Measurements from ENCODE around the gene FDXACB1. TPM values are rescaled to one million over a fixed set of nuclear protein-coding genes. Genes with fewer than 3 reads are reported as not detected.
"Not testable (repeated sequence)": the region's sequence is repeated elsewhere in the genome, so short reads cannot be mapped to it uniquely, and the experiment has no call there.

FDXACB1 gene
- total and polyA plus RNA-seq, 4 donors, result 0.95 to 1.9 (median 1.2) TPM

DNA sequence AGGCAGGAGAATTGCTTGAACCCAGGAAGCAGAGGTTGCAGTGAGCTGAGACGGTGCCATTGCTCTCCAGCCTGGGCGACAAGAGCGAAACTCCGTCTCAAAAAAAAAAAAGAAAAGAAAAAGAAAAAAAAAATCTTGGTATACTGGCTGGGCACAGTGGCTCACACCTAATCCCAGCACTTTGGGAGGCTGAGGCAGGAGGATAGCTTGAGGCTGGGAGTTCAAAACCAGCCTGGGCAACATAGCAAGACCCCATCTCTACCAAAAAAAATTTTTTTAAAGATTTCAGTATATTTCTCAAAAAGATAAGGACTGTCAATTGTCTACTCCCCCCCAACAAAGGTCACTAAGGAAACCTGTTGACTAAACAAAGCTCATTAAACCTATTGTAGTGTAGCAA is 6.1 kb upstream of the FDXACB1 start:
- H3K4me1 ChIP-seq (ENCODE audit: control insufficient read depth in 1 of 2, insufficient read depth in 2 of 2, low read length in 2 of 2); intact Hi-C loops (cut with DNase I); H3K27ac ChIP-seq (ENCODE audit: low read depth in 1 of 2, low read length in 2 of 2); H3K9me3 ChIP-seq (ENCODE audit: control insufficient read depth, low read length); ATAC-seq (ENCODE audit: low FRiP score); DNase-seq; H3K36me3 ChIP-seq (ENCODE audit: control insufficient read depth in 1 of 2, insufficient read depth in 2 of 2, low read length in 1 of 2); H3K4me3 ChIP-seq (ENCODE audit: low read length in 2 of 2); H3K27me3 ChIP-seq (ENCODE audit: control insufficient read depth in 1 of 2, insufficient read depth in 2 of 2, low read length in 1 of 2): not testable (repeated sequence)
- 67 to 94% methylated on average over 4 of the region's 4 CpGs for WGBS, 2 donors

DNA sequence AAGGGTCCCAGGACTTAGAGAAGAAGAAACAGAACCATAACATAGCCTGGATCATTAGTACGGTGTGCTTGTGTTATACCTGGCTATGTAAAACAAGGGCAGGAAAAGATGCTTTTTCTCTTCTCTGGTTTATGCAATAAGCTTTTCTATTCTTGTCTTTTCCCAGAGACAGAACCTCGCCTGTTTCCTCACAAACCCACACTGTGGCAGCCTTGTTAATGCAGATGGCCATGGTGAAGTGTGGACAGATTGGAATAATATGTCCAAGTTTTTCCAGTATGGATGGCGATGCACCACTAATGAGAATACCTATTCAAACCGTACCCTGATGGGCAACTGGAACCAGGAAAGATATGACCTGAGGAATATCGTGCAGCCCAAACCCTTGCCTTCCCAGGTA is 3.2 kb upstream of the FDXACB1 start:
- 85% methylated on average over 5 of the region's 5 CpGs for WGBS, 2 donors
- intact Hi-C loops (cut with DNase I), result no loop called here
- no peaks in the 10 kb centered on the region for H3K27me3 ChIP-seq (ENCODE audit: control insufficient read depth in 1 of 2, insufficient read depth in 2 of 2, low read length in 1 of 2)
- ATAC-seq (ENCODE audit: low FRiP score) (no peak), DNase-seq (no peak)
- no peaks in the 10 kb centered on the region for H3K36me3 ChIP-seq (ENCODE audit: control insufficient read depth in 1 of 2, insufficient read depth in 2 of 2, low read length in 1 of 2)
- no peaks in the 10 kb centered on the region for H3K9me3 ChIP-seq (ENCODE audit: control insufficient read depth, low read length)
- no peak overlapping the region for H3K4me3 ChIP-seq (ENCODE audit: low read length in 2 of 2)
- no peak overlapping the region for H3K27ac ChIP-seq (ENCODE audit: low read depth in 1 of 2, low read length in 2 of 2)
- peaks cover 0 to 5% of the 10 kb centered on the region in 2 donors for H3K4me1 ChIP-seq (ENCODE audit: control insufficient read depth in 1 of 2, insufficient read depth in 2 of 2, low read length in 2 of 2)

DNA sequence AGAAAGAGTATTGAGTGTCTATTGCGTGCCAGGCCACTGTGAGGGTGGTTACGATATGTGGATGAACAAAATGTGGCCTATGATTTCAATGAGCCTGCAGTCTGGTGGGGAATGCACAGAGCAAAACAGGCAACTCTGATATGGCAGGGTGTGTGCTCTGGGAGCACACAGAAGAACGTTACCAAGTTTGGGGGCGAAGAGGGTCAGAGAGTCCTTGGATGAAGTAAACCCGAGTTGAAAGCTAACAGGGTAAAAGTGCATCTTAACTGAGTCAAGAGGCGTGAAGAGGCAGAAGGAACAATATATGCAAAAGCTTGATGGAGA is 634 bp upstream of the FDXACB1 start:
- ATAC-seq (ENCODE audit: low FRiP score) (no peak), DNase-seq (no peak)

DNA sequence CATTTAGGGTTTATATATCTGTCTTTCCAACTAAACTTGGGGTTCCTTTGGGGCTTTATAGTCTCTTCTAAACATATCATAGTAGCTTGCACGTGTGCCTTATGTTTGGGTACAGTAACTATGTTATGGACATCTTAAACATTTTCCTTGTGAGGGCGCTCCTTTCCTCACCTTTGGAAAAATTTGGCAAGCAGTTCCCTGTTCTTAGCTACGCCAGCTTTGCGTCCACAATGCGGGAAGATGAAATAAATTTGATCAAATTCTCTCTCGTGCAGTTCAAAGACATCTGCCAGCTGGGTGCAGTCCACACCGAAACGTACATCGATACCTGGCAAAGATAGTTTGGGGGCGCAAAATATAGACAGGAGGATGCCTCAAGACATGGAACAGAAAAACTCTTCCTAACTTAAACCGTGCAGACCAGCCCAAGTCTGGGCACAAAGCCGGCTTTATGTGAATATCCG is 548 bp downstream of the FDXACB1 start:
- Histone ChIP-seq H3K4me1 (ENCODE audit: control insufficient read depth in 1 of 2, insufficient read depth in 2 of 2, low read length in 2 of 2) (peaks cover 0 to 5% of the 10 kb centered on the region in 2 donors), H3K4me3 (ENCODE audit: low read length in 2 of 2) (peak overlapping the region; percentile 49 to 67), H3K9me3 (ENCODE audit: control insufficient read depth, low read length) (no peaks in the 10 kb centered on the region), H3K27me3 (ENCODE audit: control insufficient read depth in 1 of 2, insufficient read depth in 2 of 2, low read length in 1 of 2) (no peaks in the 10 kb centered on the region), H3K27ac (ENCODE audit: low read depth in 1 of 2, low read length in 2 of 2) (peak overlapping the region in 1 of 2 donors; percentile 31), H3K36me3 (ENCODE audit: control insufficient read depth in 1 of 2, insufficient read depth in 2 of 2, low read length in 1 of 2) (no peaks in the 10 kb centered on the region)
- ATAC-seq (ENCODE audit: low FRiP score) (no peak), DNase-seq (no peak)
- intact Hi-C loops (cut with DNase I), result loop anchor here (2.0 to 10.0 kb wide), 4 partner anchors 34 to 196 kb away; partner anchors contain the start of genes NKAPD1 (in 2 of the 2), PIH1D2 (in 2 of the 2) and HSPB2 (in 1 of the 2)
- 0% methylated on average over 13 of the region's 13 CpGs for WGBS, 2 donors

More for the DNA sequence above, 634 bp upstream of the FDXACB1 start:
- 40 to 42% methylated on average over 6 of the region's 6 CpGs for WGBS, 2 donors
- peak overlapping the region; percentile 31 to 81 for H3K27ac ChIP-seq (ENCODE audit: low read depth in 1 of 2, low read length in 2 of 2)
- intact Hi-C loops (cut with DNase I), result loop anchor here (1.0 to 10.0 kb wide), 7 partner anchors 32 to 195 kb away; partner anchors contain the start of genes NKAPD1 (in 2 of the 2), PIH1D2 (in 2 of the 2), CRYAB (in 1 of the 2) and HSPB2 (in 1 of the 2)
- H3K9me3 ChIP-seq (ENCODE audit: control insufficient read depth, low read length), result no peaks in the 10 kb centered on the region
- peaks cover 0 to 5% of the 10 kb centered on the region in 2 donors for H3K4me1 ChIP-seq (ENCODE audit: control insufficient read depth in 1 of 2, insufficient read depth in 2 of 2, low read length in 2 of 2)
- H3K4me3 ChIP-seq (ENCODE audit: low read length in 2 of 2), result peak overlapping the region; percentile 0 to 42
- no peaks in the 10 kb centered on the region for H3K27me3 ChIP-seq (ENCODE audit: control insufficient read depth in 1 of 2, insufficient read depth in 2 of 2, low read length in 1 of 2)
- no peaks in the 10 kb centered on the region for H3K36me3 ChIP-seq (ENCODE audit: control insufficient read depth in 1 of 2, insufficient read depth in 2 of 2, low read length in 1 of 2)

DNA sequence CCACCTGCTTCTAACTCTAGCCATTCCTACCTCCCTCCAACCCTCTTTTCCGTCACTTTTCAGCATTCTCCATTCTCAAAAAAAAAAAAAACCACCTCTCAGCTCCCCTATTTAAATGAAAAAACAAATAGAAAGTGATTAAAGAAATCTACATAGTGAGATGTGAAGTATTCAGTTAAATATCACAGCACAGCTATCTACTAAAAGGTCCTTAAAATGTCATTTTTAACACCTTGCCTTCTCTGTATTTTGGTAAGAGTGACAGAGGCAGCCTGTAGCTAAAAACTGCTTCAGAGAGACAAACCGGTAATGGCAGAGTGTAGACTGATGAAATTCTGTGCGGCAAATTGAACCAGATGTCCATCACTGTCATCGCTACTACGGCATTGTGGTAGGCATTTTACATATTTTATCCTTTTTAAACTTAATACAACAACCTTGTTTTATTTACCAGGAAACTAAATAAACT is 7.2 kb downstream of the FDXACB1 start:
- Histone ChIP-seq H3K9me3 (ENCODE audit: control insufficient read depth, low read length) (no peaks in the 10 kb centered on the region), H3K36me3 (ENCODE audit: control insufficient read depth in 1 of 2, insufficient read depth in 2 of 2, low read length in 1 of 2) (peaks cover 0 to 3% of the 10 kb centered on the region in 2 donors), H3K27ac (ENCODE audit: low read depth in 1 of 2, low read length in 2 of 2) (peak overlapping the region; percentile 37 to 91), H3K27me3 (ENCODE audit: control insufficient read depth in 1 of 2, insufficient read depth in 2 of 2, low read length in 1 of 2) (no peaks in the 10 kb centered on the region), H3K4me3 (ENCODE audit: low read length in 2 of 2) (peak overlapping the region; percentile 72 to 93), H3K4me1 (ENCODE audit: control insufficient read depth in 1 of 2, insufficient read depth in 2 of 2, low read length in 2 of 2) (peaks cover 0 to 3% of the 10 kb centered on the region in 2 donors)
- WGBS, 2 donors, result 35 to 36% methylated on average over 5 of the region's 5 CpGs
- ATAC-seq (ENCODE audit: low FRiP score) (no peak), DNase-seq (no peak)
- intact Hi-C loops (cut with DNase I), result loop anchor here (10.0 kb wide), 1 partner anchor 203 kb away; the partner anchor contains the start of genes NKAPD1 (in 2 of the 2) and PIH1D2 (in 2 of the 2)

DNA sequence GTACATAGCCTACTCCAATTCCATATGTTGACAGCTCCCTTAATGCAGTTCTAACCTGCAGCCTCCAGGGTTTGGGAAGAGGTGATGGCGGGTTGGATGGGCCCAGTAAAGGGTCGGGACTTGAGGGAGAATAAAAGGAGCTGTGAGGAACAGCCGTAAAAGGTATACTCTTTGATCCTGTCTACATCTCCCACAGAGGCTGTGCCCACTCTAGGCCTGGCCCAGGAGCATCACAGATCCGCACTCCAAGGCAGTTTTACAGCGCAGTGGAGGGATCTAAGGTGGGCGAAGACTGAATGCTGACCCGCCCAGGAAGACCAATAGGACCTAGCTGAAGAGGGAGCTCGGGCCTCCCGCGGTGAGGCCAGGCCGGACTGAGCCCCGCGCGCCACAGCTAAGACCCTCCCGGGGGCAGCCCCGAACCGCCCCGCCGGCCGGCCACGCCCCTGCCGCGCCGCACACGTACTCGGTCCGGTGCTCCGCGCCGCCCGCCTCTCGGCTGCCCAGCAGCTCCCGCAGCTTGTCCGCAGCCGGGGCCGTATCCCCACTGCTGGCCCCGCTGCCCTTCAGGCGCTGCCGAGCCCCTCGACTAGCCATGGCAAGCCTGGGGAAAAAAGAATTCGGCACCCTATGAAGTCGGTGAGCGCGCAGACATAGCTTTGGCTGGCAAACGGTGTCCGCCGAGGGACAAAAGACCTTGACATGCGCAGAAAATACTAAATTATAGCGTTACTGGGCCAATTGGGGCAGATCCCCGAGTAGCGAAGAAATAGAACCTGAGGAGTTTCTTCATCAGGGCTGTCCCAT is 7.9 kb downstream of the FDXACB1 start, which contains the start of gene ALG9:
TSS of gene ALG9 (minus strand) at position 696 of the 807 bp plus-strand sequence. CDS start at position 597, 99 bp downstream.
- Histone ChIP-seq H3K4me1 (ENCODE audit: control insufficient read depth in 1 of 2, insufficient read depth in 2 of 2, low read length in 2 of 2) (peaks cover 0 to 3% of the 10 kb centered on the region in 2 donors), H3K4me3 (ENCODE audit: low read length in 2 of 2) (peak within 1 kb of the TSS; percentile 72 to 93), H3K27me3 (ENCODE audit: control insufficient read depth in 1 of 2, insufficient read depth in 2 of 2, low read length in 1 of 2) (no peaks in the 10 kb centered on the region), H3K36me3 (ENCODE audit: control insufficient read depth in 1 of 2, insufficient read depth in 2 of 2, low read length in 1 of 2) (peaks cover 3 to 4% of the 10 kb centered on the region in 2 donors), H3K9me3 (ENCODE audit: control insufficient read depth, low read length) (no peaks in the 10 kb centered on the region), H3K27ac (ENCODE audit: low read depth in 1 of 2, low read length in 2 of 2) (peak within 1 kb of the TSS; percentile 37 to 91)
- peak; percentile 94 for ATAC-seq (ENCODE audit: low FRiP score)
- 0 to 1% methylated on average over 24 to 51 of the region's 51 CpGs for WGBS, 2 donors
- intact Hi-C loops (cut with DNase I), result loop anchor here (10.0 kb wide), 1 partner anchor 204 kb away; the partner anchor contains the start of genes NKAPD1 (in 2 of the 2) and PIH1D2 (in 2 of the 2)
- DNase-seq, result peak; percentile 93 to 96

DNA sequence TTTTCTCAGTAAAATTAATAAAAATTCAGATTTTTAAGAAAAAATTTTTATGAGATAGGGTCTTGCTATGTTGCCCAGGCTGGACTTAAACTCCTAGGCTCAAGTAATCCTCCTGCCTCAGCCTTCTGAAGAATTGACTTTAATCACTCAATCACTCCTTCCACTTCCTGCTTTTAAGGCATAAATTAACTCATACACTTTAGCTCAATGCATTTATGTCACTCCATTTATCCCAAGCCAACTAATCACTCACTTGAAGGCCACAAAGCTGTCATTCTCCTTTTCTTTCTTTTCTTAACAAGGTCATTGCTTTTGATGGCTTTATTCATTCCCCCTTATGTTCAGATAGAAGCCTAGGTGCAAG is 8.5 kb downstream of the FDXACB1 start:
- intact Hi-C loops (cut with DNase I), result loop anchor here (10.0 kb wide), 1 partner anchor 204 kb away; the partner anchor contains the start of genes NKAPD1 (in 2 of the 2) and PIH1D2 (in 2 of the 2)
- Histone ChIP-seq H3K4me1 (ENCODE audit: control insufficient read depth in 1 of 2, insufficient read depth in 2 of 2, low read length in 2 of 2) (peaks cover 0 to 3% of the 10 kb centered on the region in 2 donors), H3K27ac (ENCODE audit: low read depth in 1 of 2, low read length in 2 of 2) (no peak overlapping the region), H3K4me3 (ENCODE audit: low read length in 2 of 2) (peak overlapping the region; percentile 72 to 93), H3K27me3 (ENCODE audit: control insufficient read depth in 1 of 2, insufficient read depth in 2 of 2, low read length in 1 of 2) (no peaks in the 10 kb centered on the region), H3K36me3 (ENCODE audit: control insufficient read depth in 1 of 2, insufficient read depth in 2 of 2, low read length in 1 of 2) (peaks cover 3 to 5% of the 10 kb centered on the region in 2 donors), H3K9me3 (ENCODE audit: control insufficient read depth, low read length) (no peaks in the 10 kb centered on the region)
- no peak for DNase-seq
- ATAC-seq (ENCODE audit: low FRiP score), result no peak

DNA sequence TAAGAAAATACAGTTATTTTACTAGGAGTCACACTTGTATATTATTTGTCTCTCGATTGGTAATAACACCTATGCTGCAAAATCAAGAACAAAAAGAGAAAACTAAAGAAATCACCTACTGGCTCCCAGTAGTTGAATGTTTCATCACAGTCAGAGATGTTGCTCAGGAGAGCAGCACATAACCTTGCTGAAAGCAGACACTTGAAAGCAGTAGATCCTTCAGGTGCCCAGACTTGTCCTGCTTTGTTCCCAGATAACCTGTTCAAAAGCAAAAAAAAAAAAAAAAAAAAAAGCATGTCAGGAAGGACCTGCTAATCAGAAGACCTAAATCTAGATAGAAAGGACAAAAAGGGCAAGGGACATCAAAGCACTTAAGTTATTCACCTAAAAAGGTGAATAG is 8.9 kb downstream of the FDXACB1 start:
- no peak for DNase-seq
- intact Hi-C loops (cut with DNase I), result loop anchor here (10.0 kb wide), 1 partner anchor 205 kb away; the partner anchor contains the start of genes NKAPD1 (in 2 of the 2) and PIH1D2 (in 2 of the 2)
- 90 to 91% methylated on average over 1 of the region's 1 CpG for WGBS, 2 donors

More for the DNA sequence above, 8.9 kb downstream of the FDXACB1 start:
- H3K4me3 ChIP-seq (ENCODE audit: low read length in 2 of 2), result peak overlapping the region in 1 of 2 donors; percentile 93
- H3K27me3 ChIP-seq (ENCODE audit: control insufficient read depth in 1 of 2, insufficient read depth in 2 of 2, low read length in 1 of 2), result no peaks in the 10 kb centered on the region
- H3K27ac ChIP-seq (ENCODE audit: low read depth in 1 of 2, low read length in 2 of 2), result no peak overlapping the region
- no peaks in the 10 kb centered on the region for H3K9me3 ChIP-seq (ENCODE audit: control insufficient read depth, low read length)
- peaks cover 3 to 5% of the 10 kb centered on the region in 2 donors for H3K36me3 ChIP-seq (ENCODE audit: control insufficient read depth in 1 of 2, insufficient read depth in 2 of 2, low read length in 1 of 2)
- no peak for ATAC-seq (ENCODE audit: low FRiP score)
- peaks cover 0 to 3% of the 10 kb centered on the region in 2 donors for H3K4me1 ChIP-seq (ENCODE audit: control insufficient read depth in 1 of 2, insufficient read depth in 2 of 2, low read length in 2 of 2)

All from aorta (tissue), 5 donors.